Spleen (tissue), 7 donors: Measurements from ENCODE around the gene INTS4.
"Not testable (repeated sequence)": the region's sequence is repeated elsewhere in the genome, so short reads cannot be mapped to it uniquely, and the experiment has no call there.

Source experiments
- CTCF ChIP-seq, 11 experiments: fragments of 200-600 bp in 7 of 11; fragments of 450-650 bp in 4 of 11; sonication (generic) in 4 of 11; IDR thresholded peaks in 8 of 11; conservative IDR thresholded peaks in 3 of 11; 1 replicate in 7 of 11; 2 replicates in 4 of 11; pipeline versions ENCODE4 v1.4.0 to v1.8.0; 2016 to 2021; ENCODE audit warnings: antibody characterized with exemption in 11 of 11, inconsistent platforms in 4 of 11, mild to moderate bottlenecking in 1 of 11
- POLR2A ChIP-seq, 3 donors: fragments of 450-650 bp; IDR thresholded peaks; one replicate each; pipeline ENCODE4 v1.5.1; 2017; ENCODE audit warnings: antibody characterized with exemption in 3 of 3, mild to moderate bottlenecking in 1 of 3
- POLR2AphosphoS5 ChIP-seq, 3 donors: sonication (generic); formaldehyde crosslinking; IDR thresholded peaks; one replicate each; pipeline ENCODE4 v1.5.1; 2017; ENCODE audit warnings: antibody characterized with exemption in 3 of 3
- donor health status: DM: no; HTN: no; CAD: no; lungs with moderate emphysema.
- donor health status: DM: no; HTN: no; CAD: no.
- donor health status: DM: no; HTN: no; CAD: no.

- TF ChIP-seq CTCF (IDR thresholded peaks at IDR 0.05 in 8 of 11, conservative IDR thresholded peaks at IDR 0.05 in 3 of 11); POLR2AphosphoS5 (IDR thresholded peaks at IDR 0.05); POLR2A (IDR thresholded peaks at IDR 0.05): not testable (repeated sequence)
Measured at GRCh38 chr11:77894949-77895348, 99.5 kb downstream of the INTS4 start.
